ENCODE data around the gene GABPA.
"Not testable (repeated sequence)": the region's sequence is repeated elsewhere in the genome, so short reads cannot be mapped to it uniquely, and the experiment has no call there.

The GABPA gene

DNA sequence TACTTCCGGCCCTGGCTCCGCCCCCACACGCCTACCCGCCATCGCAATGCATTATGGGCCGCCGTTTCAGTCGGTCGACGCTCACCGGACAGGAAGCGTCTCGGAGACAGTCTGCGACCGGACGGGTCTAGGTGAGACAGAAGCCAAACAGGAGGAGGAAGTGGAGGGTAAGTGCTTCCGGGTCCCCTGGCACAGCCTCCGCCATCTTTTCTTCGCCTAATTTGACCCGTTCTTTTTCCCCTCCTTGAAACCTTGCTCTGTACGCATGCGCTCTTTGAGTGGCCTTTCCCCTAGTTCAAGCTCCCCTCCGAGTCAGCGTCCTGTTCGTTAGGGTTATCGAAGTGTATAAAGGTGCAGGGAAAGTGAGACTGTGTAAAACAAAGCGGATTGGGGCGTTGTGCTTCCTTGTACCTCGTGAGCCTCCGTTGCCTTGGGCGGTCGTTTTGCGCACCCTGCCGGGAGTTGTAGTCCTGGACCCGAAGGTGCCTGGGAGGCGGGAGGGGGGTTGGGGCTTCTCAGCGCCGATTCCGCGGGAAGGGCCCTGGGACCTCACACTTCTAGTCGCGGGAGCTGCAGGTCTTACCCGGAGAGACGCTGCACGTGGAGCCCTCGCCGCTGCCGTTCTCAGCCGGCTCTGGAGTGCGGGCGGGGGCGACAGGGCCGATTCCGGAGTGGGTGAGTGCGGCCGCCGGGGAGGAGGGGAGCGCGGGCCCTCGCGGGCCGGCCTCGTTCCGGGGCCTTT lies at the start of gene GABPA, which contains the start of gene ATP5PF:
GABPA (plus strand) TSS at position 69 of the 742 bp plus-strand sequence. CDS start 6,627 bp downstream, outside the sequence.
ATP5PF (minus strand) TSS at position 1 of the 742 bp plus-strand sequence. CDS start 5,110 bp downstream, outside the sequence.
- DNase-seq, result peak; percentile 97 to 98

GRCh38 chr21:25687787-25688186 lies 47.0 kb upstream of the GABPA start:
- no peak for DNase-seq

- DNase-seq, result no peak
Observed at GRCh38 chr21:25688275-25689155, 46.3 kb upstream of the GABPA start.

DNA sequence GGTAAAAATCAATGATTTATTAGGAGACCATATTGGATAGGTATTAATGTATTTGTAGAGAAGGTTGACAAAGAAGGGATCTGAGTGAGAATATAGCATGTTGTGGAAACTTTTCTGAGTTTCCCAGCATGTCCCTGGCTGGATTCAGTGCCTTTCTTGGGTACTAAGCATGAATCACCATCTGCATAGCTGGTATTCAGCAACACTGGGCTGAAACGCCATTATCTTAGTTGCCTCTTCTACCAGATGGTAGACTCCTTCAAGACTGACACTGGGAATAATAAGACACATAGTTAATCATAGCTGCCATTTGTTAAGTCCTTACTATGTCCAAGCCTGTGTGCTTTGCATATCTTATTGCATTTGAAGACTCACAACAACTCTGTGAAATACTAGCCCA lies 45.5 kb upstream of the GABPA start:
- no peak for DNase-seq

DNA sequence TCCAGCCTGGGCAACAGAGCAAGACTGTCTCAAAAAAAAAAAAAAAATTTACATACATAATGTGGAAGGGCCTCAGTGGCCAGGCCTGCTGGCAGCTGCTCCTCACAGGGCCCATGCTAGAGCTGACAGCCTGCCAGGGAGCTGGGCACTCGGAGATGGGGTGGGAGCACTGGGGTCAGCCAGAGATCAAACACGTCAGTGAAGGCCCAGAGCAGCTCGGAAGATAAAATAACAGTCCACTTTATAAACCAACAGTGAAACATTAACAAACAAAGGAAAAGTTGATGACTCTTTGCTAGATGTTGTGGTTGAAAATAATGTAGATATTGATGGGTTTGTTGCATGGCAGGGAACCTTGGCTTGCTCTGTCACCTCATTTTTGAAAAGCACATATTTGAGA lies 42.8 kb upstream of the GABPA start:
- no peak for DNase-seq

DNA sequence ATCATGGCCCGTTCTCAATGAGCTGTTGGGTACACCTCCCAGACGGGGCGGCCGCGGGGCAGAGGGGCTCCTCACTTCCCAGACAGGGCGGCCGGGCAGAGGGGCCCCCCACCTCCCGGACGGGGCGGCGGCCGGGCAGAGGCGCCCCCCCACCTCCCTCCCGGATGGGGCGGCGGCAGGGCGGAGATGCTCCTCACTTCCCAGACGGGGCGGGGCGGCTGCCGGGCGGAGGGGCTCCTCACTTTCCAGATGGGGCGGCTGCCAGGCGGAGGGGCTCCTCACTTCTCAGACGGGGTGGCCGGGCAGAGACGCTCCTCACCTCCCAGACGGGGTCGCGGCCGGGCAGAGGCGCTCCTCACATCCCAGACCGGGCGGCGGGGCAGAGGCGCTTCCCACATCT lies 39.3 kb upstream of the GABPA start:
- not testable (repeated sequence) for DNase-seq

DNA sequence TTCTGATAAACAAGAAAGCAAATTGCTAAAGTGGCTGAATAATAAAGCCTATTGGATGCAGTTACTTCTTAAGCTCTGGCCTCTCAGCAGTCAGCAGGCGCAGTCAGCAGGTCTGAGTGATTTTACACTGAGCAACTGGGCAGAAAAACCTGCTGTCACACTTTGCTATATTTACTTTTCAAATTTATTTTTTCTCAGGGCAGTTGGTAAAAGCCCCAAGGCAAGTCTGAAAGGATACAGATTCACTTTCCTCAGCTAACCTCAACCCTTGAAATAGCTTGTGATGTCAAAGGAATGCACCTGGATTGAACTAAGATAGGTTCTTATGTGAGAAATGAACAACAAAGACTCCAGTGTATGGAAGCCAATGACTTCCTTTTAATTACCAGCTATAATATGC lies 34.0 kb upstream of the GABPA start:
- DNase-seq, result no peak

- no peak for DNase-seq
Observed at GRCh38 chr21:25701529-25701928, 33.2 kb upstream of the GABPA start.

GRCh38 chr21:25708467-25709065 lies 26.2 kb upstream of the GABPA start:
- DNase-seq, result peak; percentile 40 to 53

GRCh38 chr21:25709684-25710265 lies 25.0 kb upstream of the GABPA start:
- DNase-seq, result no peak

DNA sequence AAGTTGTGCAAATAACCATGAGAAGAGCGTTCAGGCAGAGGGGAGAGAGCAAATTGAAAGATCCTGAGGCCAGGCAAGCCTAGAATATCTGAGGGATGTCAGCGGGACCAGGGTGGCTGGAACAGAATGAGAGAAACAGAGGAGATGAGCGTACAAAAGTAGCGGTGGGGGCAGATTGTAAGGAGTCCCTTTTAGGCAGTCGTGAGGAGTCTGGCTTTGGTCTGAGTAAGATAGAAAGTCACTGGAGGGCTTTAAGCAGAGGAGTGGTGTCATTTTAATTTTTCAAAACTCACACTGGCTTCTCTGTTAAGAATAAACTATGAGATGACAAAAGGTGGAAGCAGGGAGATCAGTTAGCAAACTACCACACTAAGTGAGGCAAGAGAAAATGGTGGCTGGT lies 24.2 kb upstream of the GABPA start:
- no peak for DNase-seq

DNA sequence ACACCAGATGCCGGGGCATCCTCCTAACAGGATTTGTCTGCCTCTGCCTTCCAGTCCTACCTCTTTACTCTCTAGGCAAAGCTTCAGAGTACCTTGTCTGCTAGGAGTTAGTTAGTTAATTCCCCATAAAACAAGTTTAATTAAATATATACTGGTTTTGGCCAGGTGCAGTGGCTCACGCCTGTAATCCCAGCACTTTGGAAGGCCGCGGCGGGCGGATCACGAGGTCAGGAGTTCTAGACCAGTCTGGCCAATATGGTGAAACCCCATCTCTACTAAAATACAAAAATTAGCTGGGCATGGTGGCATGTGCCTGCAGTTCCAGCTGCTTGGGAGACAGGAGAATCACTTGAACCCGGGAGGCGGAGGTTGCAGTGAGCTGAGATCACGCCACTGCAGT lies 20.7 kb upstream of the GABPA start:
- DNase-seq, result not testable (repeated sequence)

- DNase-seq, result no peak
Observed at GRCh38 chr21:25717491-25718147, 17.2 kb upstream of the GABPA start.

DNA sequence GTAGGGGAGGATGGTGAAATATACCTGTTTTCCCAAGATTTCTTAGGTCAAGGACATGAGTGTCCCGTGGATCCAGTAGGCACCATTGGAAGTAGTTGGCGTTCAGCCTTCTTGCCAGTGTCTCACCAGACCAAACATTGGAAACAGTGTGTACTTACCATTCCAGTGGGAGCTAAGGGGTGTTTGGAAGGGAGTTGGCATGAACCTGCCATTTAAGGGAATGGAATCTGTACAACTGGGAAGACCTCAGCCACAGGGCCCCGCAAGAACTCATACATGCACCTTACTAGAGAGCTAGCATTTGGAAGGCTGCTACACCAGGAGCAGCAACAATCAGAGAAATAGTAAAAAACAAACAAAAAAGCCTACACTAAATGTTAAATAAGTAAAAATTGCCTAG lies 12.8 kb upstream of the GABPA start:
- no peak for DNase-seq

DNA sequence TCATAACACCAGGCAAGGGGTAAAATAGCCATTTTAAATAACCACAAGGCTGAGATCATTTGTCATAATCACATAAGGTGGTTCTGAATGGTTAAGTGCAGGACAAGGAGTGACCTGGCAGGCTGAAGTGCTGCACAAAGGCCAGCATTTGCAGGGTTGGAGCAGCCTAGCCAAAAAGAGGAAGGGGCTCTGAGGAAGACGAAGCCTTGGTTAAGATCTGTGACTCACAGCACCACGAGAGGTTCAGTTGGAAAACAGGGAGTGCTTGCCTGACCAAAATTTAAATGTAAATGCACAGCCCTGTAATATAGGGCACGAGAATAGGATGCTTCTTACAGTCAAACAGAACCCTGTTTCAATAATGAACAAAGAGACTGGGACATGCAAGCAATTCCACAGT lies 12.1 kb upstream of the GABPA start:
- no peak for DNase-seq

DNA sequence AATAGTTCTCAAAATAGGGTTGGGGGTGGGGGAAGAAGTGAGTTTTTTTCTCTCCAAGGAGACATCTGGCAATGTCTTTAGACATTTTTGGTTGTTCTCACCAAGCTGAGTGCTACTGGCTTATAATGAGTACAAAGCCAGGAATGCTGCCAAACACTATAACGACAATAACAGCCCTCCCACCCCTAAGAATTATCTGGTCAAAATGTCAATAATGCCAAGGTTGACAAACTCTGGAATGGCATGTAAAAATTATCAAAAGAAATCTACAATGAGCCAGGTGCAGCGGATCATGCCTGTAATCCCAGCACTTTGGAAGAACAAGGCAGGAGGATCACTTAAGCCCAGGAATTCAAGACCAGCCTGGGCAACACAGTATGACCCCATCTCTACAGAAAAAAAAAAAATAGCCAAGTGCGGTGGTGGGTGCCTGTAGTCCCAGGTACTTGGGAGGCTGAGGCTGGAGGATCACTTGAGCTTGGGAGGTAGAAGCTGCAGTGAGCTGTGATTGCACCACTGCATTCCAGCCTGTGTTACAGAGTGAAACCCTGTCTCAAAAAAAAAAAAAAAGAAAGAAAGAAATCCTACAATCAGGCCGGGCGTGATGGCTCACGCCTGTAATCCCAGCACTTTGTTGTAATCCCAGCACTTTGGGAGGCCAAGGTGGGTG lies 2.5 kb upstream of the GABPA start:
- no peak for DNase-seq

DNA sequence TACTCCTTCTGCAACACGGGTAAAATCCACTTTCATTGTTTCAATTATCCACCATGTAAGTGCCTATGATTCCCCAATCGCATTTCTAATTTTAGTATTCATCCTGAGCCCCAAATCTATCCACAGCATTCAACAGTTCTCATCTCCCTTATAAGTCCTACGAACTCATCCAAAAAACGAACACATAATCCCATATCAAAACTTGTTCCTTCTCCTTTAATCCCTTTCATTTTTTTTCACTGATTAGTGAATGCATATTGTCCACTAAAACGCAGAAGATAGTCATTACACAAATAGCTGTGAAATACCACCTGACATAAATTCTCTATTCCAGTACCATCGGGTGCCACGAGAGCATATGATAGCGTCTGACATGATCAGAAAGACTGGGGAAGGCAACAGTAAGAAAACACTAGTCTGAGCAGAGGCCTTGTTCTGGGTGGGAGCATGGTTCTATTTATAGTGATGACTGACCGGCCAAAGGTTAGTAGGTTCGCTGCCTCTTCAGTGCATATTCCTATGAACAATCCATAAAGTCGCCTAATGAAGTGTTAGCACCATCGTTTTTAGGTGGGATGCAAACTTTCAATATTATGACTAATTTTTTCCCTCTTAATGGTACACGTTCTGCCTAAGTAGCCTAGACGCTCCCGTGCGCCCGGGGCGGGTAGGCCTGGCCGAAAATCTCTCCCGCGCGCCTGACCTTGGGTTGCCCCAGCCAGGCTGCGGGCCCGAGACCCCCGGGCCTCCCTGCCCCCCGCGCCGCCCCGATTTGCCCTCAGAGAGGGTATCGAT lies 716 bp upstream of the GABPA start:
- DNase-seq, result peak; percentile 35 to 54

GRCh38 chr21:25734654-25734903 lies 193 bp upstream of the GABPA start:
- no peak for DNase-seq

GRCh38 chr21:25735646-25736597 lies 1.1 kb downstream of the GABPA start:
- peak in 1 of 2 donors; percentile 69 for DNase-seq

DNA sequence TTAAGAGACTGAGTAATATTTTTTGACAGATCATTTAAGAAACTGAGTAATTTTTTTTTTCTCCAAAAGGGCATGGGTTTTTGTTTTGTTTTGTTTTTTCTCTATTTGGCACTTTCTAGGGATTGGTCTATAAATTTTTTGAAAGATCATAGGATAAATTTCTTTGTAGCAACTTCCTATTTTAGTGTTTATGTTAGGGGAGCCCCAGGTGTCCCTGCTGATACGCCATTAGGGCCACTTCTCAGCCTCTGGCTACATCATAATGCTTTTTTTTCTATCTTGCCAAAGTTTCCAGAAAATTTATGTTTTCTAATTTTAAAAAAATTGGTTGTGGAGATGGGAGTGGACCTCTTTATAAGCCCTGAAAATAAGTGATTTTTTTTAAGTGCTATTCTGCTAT lies 2.6 kb downstream of the GABPA start:
- no peak for DNase-seq
